Measurements from ENCODE around the gene ADAMTSL2. TPM values are rescaled to one million over a fixed set of nuclear protein-coding genes. Genes with fewer than 3 reads are reported as not detected.

The ADAMTSL2 gene
- total RNA-seq, 2 donors from 2014 or later: 4.9 to 27.7 TPM

GRCh38 chr9:133518706-133519449, 15.6 kb upstream of the ADAMTSL2 start:
- no peak overlapping the region for H3K27ac ChIP-seq
- no peak for DNase-seq (ENCODE audit: low spot score)
- H3K9me3 ChIP-seq: no peaks in the 10 kb centered on the region
- H3K4me3 ChIP-seq: no peak overlapping the region
- H3K36me3 ChIP-seq: no peaks in the 10 kb centered on the region
- H3K4me1 ChIP-seq: peaks cover 0 to 12% of the 10 kb centered on the region in 2 donors
- TF ChIP-seq, protein P1, sequence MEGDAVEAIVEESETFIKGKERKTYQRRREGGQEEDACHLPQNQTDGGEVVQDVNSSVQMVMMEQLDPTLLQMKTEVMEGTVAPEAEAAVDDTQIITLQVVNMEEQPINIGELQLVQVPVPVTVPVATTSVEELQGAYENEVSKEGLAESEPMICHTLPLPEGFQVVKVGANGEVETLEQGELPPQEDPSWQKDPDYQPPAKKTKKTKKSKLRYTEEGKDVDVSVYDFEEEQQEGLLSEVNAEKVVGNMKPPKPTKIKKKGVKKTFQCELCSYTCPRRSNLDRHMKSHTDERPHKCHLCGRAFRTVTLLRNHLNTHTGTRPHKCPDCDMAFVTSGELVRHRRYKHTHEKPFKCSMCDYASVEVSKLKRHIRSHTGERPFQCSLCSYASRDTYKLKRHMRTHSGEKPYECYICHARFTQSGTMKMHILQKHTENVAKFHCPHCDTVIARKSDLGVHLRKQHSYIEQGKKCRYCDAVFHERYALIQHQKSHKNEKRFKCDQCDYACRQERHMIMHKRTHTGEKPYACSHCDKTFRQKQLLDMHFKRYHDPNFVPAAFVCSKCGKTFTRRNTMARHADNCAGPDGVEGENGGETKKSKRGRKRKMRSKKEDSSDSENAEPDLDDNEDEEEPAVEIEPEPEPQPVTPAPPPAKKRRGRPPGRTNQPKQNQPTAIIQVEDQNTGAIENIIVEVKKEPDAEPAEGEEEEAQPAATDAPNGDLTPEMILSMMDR (IDR thresholded peaks at IDR 0.05): no peak
- H3K27me3 ChIP-seq: no peaks in the 10 kb centered on the region

- no peak for DNase-seq (ENCODE audit: low spot score)
- TF ChIP-seq, protein P1 (IDR thresholded peaks at IDR 0.05): no peak
- no peak overlapping the region for H3K4me3 ChIP-seq
Measured at GRCh38 chr9:133519693-133520092, 14.8 kb upstream of the ADAMTSL2 start.

GRCh38 chr9:133520121-133520835, 14.2 kb upstream of the ADAMTSL2 start:
- Histone ChIP-seq H3K27ac (no peak overlapping the region), H3K9me3 (no peaks in the 10 kb centered on the region), H3K4me3 (no peak overlapping the region), H3K4me1 (peaks cover 0 to 1% of the 10 kb centered on the region in 2 donors), H3K27me3 (no peaks in the 10 kb centered on the region), H3K36me3 (no peaks in the 10 kb centered on the region)
- TF ChIP-seq, protein P1 (IDR thresholded peaks at IDR 0.05): no peak
- no peak for DNase-seq (ENCODE audit: low spot score)

More at GRCh38 chr9:133519693-133520092, 14.8 kb upstream of the ADAMTSL2 start:
- Histone ChIP-seq H3K9me3 (no peaks in the 10 kb centered on the region), H3K4me1 (peaks cover 0 to 7% of the 10 kb centered on the region in 2 donors), H3K27me3 (no peaks in the 10 kb centered on the region), H3K36me3 (no peaks in the 10 kb centered on the region), H3K27ac (no peak overlapping the region)

GRCh38 chr9:133521122-133522072, 13.1 kb upstream of the ADAMTSL2 start:
- no peaks in the 10 kb centered on the region for H3K27me3 ChIP-seq
- H3K4me3 ChIP-seq: no peak overlapping the region
- H3K36me3 ChIP-seq: no peaks in the 10 kb centered on the region
- TF ChIP-seq, protein P1 (IDR thresholded peaks at IDR 0.05): no peak
- no peak overlapping the region for H3K27ac ChIP-seq
- H3K4me1 ChIP-seq: peaks cover 0 to 7% of the 10 kb centered on the region in 2 donors
- DNase-seq (ENCODE audit: low spot score): no peak
- H3K9me3 ChIP-seq: no peaks in the 10 kb centered on the region

- no peak for DNase-seq (ENCODE audit: low spot score)
- Histone ChIP-seq H3K27me3 (no peaks in the 10 kb centered on the region), H3K27ac (no peak overlapping the region), H3K4me1 (peaks cover 0 to 16% of the 10 kb centered on the region in 2 donors), H3K36me3 (no peaks in the 10 kb centered on the region), H3K9me3 (no peaks in the 10 kb centered on the region), H3K4me3 (no peak overlapping the region)
- TF ChIP-seq, protein P1 (IDR thresholded peaks at IDR 0.05): no peak
Measured at GRCh38 chr9:133522073-133522910, 12.2 kb upstream of the ADAMTSL2 start.
